DND-41 (cell line): ENCODE data around the gene NPY2R.

Experiments
- ATAC-seq: fragments of 200-7000 bp; cut with Tn5 transposase; 3 replicates; pipeline ENCODE4 v1.9.1; 2021; ENCODE audit warnings: low read depth; ENCODE audit not compliant: insufficient read depth
- DNase-seq: peaks from one replicate; pipeline ENCODE4 v3.0.0-alpha.2; 2020
- H2AFZ ChIP-seq: 2 replicates; pipeline ENCODE4 v1.6.0; 2012; ENCODE audit warnings: low read depth, low read length
- H3K27ac ChIP-seq: 2 replicates; pipeline ENCODE4 v1.5.1; 2012; ENCODE audit warnings: low read length, inconsistent platforms
- H3K27me3 ChIP-seq: fragments of 200-600 bp; sonication (generic); 2 replicates; pipeline ENCODE4 v1.6.0; 2012; ENCODE audit warnings: low read length, mild to moderate bottlenecking, inconsistent platforms; ENCODE audit not compliant: insufficient read depth, poor library complexity
- H3K36me3 ChIP-seq: 2 replicates; pipeline ENCODE4 v1.5.1; 2012; ENCODE audit warnings: low read length, inconsistent platforms; ENCODE audit not compliant: insufficient read depth
- H3K4me1 ChIP-seq: 2 replicates; pipeline ENCODE4 v1.5.1; 2012; ENCODE audit warnings: mild to moderate bottlenecking, low read length; ENCODE audit not compliant: insufficient read depth
- H3K4me2 ChIP-seq: 2 replicates; pipeline ENCODE4 v1.6.0; 2012; ENCODE audit warnings: mild to moderate bottlenecking, moderate library complexity, low read length, inconsistent platforms; ENCODE audit not compliant: insufficient read depth
- H3K4me3 ChIP-seq, 2 experiments: fragments of 200-600 bp in 1 of 2; shearing (Covaris generic) in 1 of 2; 2 replicates each; pipeline ENCODE4 v1.5.1; 2012 to 2016; ENCODE audit warnings: inconsistent platforms in 2 of 2, low read length in 2 of 2, mild to moderate bottlenecking in 2 of 2, low read depth in 1 of 2, moderate library complexity in 1 of 2
- H3K79me2 ChIP-seq: 2 replicates; pipeline ENCODE4 v1.6.0; 2012; ENCODE audit warnings: low read length, inconsistent platforms; ENCODE audit not compliant: insufficient read depth
- H3K9ac ChIP-seq: 2 replicates; pipeline ENCODE4 v1.6.0; 2012; ENCODE audit warnings: low read depth, mild to moderate bottlenecking, inconsistent platforms, low read length, moderate library complexity
- H3K9me3 ChIP-seq: 2 replicates; pipeline ENCODE4 v1.5.1; 2012; ENCODE audit warnings: low read length, moderate library complexity, mild to moderate bottlenecking, inconsistent platforms; ENCODE audit not compliant: insufficient read depth, severe bottlenecking
- H4K20me1 ChIP-seq: 2 replicates; pipeline ENCODE4 v1.6.0; 2012; ENCODE audit warnings: low read length; ENCODE audit not compliant: insufficient read depth
- CTCF ChIP-seq: IDR thresholded peaks from 2 replicates; pipeline ENCODE4 v1.5.1; 2012; ENCODE audit warnings: borderline replicate concordance, low read length, moderate library complexity, mild to moderate bottlenecking; ENCODE audit not compliant: poor library complexity, severe bottlenecking; ENCODE audit errors: extremely low read depth
- EZH2 ChIP-seq: IDR thresholded peaks from 3 replicates; pipeline ENCODE4 v1.6.1; 2012; ENCODE audit warnings: borderline replicate concordance, low read depth, mild to moderate bottlenecking, moderate library complexity, low read length, inconsistent platforms; ENCODE audit not compliant: severe bottlenecking

Gene NPY2R

GRCh38 chr4:155232432-155232831 lies 24.0 kb downstream of the NPY2R start:
- DNase-seq (no peak), ATAC-seq (no peak)

GRCh38 chr4:155234206-155234605 lies 25.8 kb downstream of the NPY2R start:
- ATAC-seq (no peak), DNase-seq (no peak)
- no peak overlapping the region for H3K4me2 ChIP-seq
- H3K4me3 ChIP-seq: no peak overlapping the region
- H3K9ac ChIP-seq: no peak overlapping the region
- no peak overlapping the region for H3K27ac ChIP-seq
- TF ChIP-seq CTCF: no peak
- TF ChIP-seq EZH2: no peak
- no peaks in the 10 kb centered on the region for H3K27me3 ChIP-seq
- H3K4me1 ChIP-seq: no peaks in the 10 kb centered on the region
- no peaks in the 10 kb centered on the region for H3K79me2 ChIP-seq
- H2AFZ ChIP-seq: no peak overlapping the region
- H3K36me3 ChIP-seq: no peaks in the 10 kb centered on the region
- no peaks in the 10 kb centered on the region for H3K9me3 ChIP-seq
- H4K20me1 ChIP-seq: no peaks in the 10 kb centered on the region

More at GRCh38 chr4:155232432-155232831, 24.0 kb downstream of the NPY2R start:
- H2AFZ ChIP-seq: no peak overlapping the region
- no peaks in the 10 kb centered on the region for H3K27me3 ChIP-seq
- no peaks in the 10 kb centered on the region for H3K9me3 ChIP-seq
- no peaks in the 10 kb centered on the region for H3K4me1 ChIP-seq
- H4K20me1 ChIP-seq: no peaks in the 10 kb centered on the region
- no peaks in the 10 kb centered on the region for H3K79me2 ChIP-seq
- no peak overlapping the region for H3K9ac ChIP-seq
- H3K4me3 ChIP-seq: no peak overlapping the region
- TF ChIP-seq EZH2 (no peak), CTCF (no peak)
- H3K27ac ChIP-seq: no peak overlapping the region
- H3K36me3 ChIP-seq: no peaks in the 10 kb centered on the region
- H3K4me2 ChIP-seq: no peak overlapping the region

GRCh38 chr4:155237567-155237966 lies 29.1 kb downstream of the NPY2R start:
- TF ChIP-seq EZH2 (no peak), CTCF (no peak)
- Histone ChIP-seq H3K4me2 (no peak overlapping the region), H4K20me1 (no peaks in the 10 kb centered on the region), H3K4me1 (no peaks in the 10 kb centered on the region), H3K27ac (no peak overlapping the region), H3K36me3 (no peaks in the 10 kb centered on the region), H3K9me3 (no peaks in the 10 kb centered on the region), H3K79me2 (no peaks in the 10 kb centered on the region), H2AFZ (no peak overlapping the region), H3K4me3 (no peak overlapping the region), H3K9ac (no peak overlapping the region), H3K27me3 (no peaks in the 10 kb centered on the region)
- DNase-seq: no peak
- no peak for ATAC-seq

GRCh38 chr4:155241225-155241624 lies 32.8 kb downstream of the NPY2R start:
- no peaks in the 10 kb centered on the region for H3K79me2 ChIP-seq
- H2AFZ ChIP-seq: no peak overlapping the region
- H3K27ac ChIP-seq: no peak overlapping the region
- ATAC-seq (no peak), DNase-seq (no peak)
- H3K9ac ChIP-seq: no peak overlapping the region
- H3K36me3 ChIP-seq: no peaks in the 10 kb centered on the region
- H3K4me3 ChIP-seq: no peak overlapping the region
- TF ChIP-seq EZH2 (no peak), CTCF (no peak)
- H3K27me3 ChIP-seq: no peaks in the 10 kb centered on the region
- H3K4me2 ChIP-seq: no peak overlapping the region
- H4K20me1 ChIP-seq: no peaks in the 10 kb centered on the region
- no peaks in the 10 kb centered on the region for H3K9me3 ChIP-seq
- no peaks in the 10 kb centered on the region for H3K4me1 ChIP-seq
